RWPE1 (cell line): ENCODE data around the gene WDR53.
"Not testable (repeated sequence)": the region's sequence is repeated elsewhere in the genome, so short reads cannot be mapped to it uniquely, and the experiment has no call there.

Experiments
- CTCF ChIA-PET: fragments of 350-600 bp; sonication (Branson Sonifier 250); formaldehyde crosslinking; extraction: SDS; loops from one replicate; lab custom pipeline; 2021; lab: Yijun Ruan, JAX
- POLR2A ChIA-PET: fragments of 400-600 bp; formaldehyde crosslinking; extraction: SDS; loops from one replicate; lab custom pipeline; 2020; ENCODE audit warnings: antibody characterized with exemption; ENCODE audit not compliant: low non-redundant PET; lab: Yijun Ruan, JAX
- DNase-seq: peaks from one replicate; pipeline ENCODE4 v3.0.0; 2012; ENCODE audit warnings: low spot score
- H3K27ac ChIP-seq: fragments of 450-650 bp; 2 replicates; pipeline ENCODE4 v1.5.1; 2017
- TF ChIP-seq, protein P1 (sequence below): fragments of 450-650 bp; conservative IDR thresholded peaks from 2 replicates; pipeline ENCODE4 v1.5.1; 2017; ENCODE audit warnings: low read depth, mild to moderate bottlenecking

The WDR53 gene

DNA sequence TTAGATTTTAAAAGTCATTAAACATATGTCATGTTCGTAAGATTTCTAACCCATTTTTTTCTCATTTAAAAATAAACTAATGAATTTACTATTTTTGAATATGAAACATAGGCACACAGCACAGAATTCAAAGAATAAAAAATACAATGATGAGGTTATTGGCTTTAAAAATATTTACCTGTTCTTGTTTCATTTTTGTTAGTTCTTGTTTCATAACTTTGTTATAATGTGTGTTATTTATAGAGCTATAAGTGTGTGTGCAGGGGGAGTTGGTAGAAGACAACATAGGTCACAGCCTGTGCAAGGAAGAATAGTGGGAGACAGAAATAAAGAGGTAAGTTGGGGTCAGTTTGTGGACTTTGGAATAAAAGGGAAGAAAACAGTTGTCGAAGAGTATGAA lies 40.3 kb upstream of the WDR53 start:
- TF ChIP-seq, protein P1, sequence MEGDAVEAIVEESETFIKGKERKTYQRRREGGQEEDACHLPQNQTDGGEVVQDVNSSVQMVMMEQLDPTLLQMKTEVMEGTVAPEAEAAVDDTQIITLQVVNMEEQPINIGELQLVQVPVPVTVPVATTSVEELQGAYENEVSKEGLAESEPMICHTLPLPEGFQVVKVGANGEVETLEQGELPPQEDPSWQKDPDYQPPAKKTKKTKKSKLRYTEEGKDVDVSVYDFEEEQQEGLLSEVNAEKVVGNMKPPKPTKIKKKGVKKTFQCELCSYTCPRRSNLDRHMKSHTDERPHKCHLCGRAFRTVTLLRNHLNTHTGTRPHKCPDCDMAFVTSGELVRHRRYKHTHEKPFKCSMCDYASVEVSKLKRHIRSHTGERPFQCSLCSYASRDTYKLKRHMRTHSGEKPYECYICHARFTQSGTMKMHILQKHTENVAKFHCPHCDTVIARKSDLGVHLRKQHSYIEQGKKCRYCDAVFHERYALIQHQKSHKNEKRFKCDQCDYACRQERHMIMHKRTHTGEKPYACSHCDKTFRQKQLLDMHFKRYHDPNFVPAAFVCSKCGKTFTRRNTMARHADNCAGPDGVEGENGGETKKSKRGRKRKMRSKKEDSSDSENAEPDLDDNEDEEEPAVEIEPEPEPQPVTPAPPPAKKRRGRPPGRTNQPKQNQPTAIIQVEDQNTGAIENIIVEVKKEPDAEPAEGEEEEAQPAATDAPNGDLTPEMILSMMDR: no peak
- ChIA-PET POLR2A (no interaction called here), CTCF (interaction anchor here (0.6 to 3.1 kb wide), 10 partner anchors 30 to 361 kb away, joined by 3 to 41 read pairs (median 4); no protein-coding TSS in a partner anchor)
- no peak for DNase-seq
- H3K27ac ChIP-seq: no peak overlapping the region

DNA sequence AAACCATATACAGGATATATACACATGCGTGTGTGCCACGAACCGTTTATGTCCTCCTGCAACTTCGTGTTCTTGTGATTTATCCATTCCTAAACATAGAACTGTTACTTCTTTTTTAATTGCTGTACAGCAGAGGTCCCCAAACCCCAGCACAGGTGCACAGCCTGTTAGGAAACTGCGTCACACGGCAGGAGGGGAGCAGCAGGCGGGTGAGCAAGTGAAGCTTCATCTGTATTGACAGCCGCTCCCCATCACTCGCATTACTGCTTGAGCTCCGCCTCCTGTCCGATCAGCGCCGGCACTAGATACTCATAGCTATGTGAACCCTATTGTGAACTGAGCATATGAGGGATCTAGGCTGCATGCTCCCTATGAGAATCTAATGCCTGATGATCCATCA lies 36.2 kb upstream of the WDR53 start:
- CTCF ChIA-PET: interaction anchor here (0.6 to 0.7 kb wide), 3 partner anchors 103 to 479 kb away, joined by 3 read pairs; no protein-coding TSS in a partner anchor
- H3K27ac ChIP-seq: no peak overlapping the region
- POLR2A ChIA-PET: no interaction called here
- DNase-seq: no peak
- TF ChIP-seq, protein P1: no peak

DNA sequence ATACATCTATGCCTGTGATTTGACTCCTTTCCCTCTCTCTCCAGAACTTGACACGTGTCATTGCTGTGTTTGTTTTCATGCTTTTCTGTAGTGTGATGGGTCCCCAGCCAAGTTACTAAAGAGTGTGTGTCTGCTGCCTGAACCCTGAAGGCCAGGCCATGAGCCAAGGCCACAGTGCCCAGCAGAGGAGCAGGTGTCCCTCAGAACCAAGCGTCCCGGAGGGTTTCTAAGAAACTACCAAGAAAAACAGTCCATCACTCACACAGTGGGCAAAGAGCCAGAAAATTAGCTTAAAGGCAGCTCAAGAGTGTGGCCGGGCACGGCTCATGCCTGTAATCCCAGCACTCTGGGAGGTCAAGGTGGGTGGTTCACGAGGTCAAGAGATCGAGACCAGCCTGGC lies 35.3 kb upstream of the WDR53 start:
- ChIA-PET CTCF (no interaction called here), POLR2A (no interaction called here)
- no peak overlapping the region for H3K27ac ChIP-seq
- DNase-seq: no peak
- TF ChIP-seq, protein P1: no peak

DNA sequence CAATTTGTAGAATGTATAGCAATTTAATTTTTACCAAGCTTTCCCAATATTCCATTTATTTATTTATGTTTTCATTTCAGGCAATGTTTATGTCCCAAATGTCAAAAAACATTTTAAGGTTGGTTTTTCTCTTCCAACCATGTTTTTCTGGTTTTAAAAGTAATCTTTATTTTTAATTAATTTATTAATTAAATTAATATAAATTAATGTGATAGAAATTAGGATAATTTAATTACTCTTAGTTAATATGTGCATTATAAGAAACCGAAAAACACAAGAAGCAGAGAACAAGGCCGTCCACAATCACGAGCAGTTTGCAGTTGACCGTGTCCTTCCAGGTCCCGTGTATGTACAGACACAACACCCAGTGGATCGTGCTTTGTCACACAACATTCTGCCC lies 34.3 kb upstream of the WDR53 start:
- TF ChIP-seq, protein P1: no peak
- no peak for DNase-seq
- ChIA-PET POLR2A (no interaction called here), CTCF (no interaction called here)
- no peak overlapping the region for H3K27ac ChIP-seq

DNA sequence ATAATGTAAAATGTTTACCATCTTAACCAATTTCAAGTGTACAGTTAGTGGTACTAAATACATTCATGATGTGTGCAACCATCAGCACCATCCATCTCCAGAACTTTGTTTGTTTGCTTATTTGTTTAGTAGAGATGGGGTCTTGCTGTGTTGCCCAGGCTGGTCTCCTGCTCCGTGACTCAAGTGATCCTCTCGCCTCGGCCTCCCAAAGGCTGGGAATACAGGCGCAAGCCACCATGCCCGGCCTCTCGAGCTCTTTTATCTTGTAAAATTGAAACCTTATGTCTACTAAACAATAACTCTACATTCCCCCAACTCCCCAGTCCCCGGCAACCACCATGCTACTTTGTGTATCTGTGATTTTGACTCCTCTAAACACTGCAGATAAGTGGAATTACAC lies 32.0 kb upstream of the WDR53 start:
- TF ChIP-seq, protein P1: no peak
- CTCF ChIA-PET: interaction anchor here (0.6 kb wide), 1 partner anchor 73 kb away, joined by 5 read pairs; no protein-coding TSS in a partner anchor
- POLR2A ChIA-PET: no interaction called here

DNA sequence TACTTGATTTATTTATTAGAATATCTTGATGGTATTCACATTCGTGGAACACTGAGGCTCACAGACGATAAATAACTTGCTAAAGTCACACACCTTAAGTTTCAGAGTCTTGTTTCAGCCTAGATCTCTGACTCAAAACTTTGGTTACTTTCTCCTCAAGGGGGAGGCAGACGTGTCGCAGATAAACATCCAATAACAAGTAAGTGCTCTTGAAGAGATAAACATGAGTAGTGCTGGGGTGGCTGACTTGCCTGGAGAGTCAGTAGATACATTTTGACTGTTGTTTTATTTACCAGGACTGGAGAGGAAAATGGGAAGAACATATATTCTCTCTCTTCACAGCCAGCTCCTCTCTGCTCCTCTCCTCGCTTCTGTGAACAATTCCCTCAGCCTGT lies 31.4 kb upstream of the WDR53 start:
- ChIA-PET CTCF (interaction anchor here (0.6 kb wide), 1 partner anchor 73 kb away, joined by 5 read pairs; no protein-coding TSS in a partner anchor), POLR2A (no interaction called here)
- no peak overlapping the region for H3K27ac ChIP-seq
- TF ChIP-seq, protein P1: no peak
- no peak for DNase-seq

More for the DNA sequence above, 32.0 kb upstream of the WDR53 start:
- no peak overlapping the region for H3K27ac ChIP-seq
- DNase-seq: no peak

DNA sequence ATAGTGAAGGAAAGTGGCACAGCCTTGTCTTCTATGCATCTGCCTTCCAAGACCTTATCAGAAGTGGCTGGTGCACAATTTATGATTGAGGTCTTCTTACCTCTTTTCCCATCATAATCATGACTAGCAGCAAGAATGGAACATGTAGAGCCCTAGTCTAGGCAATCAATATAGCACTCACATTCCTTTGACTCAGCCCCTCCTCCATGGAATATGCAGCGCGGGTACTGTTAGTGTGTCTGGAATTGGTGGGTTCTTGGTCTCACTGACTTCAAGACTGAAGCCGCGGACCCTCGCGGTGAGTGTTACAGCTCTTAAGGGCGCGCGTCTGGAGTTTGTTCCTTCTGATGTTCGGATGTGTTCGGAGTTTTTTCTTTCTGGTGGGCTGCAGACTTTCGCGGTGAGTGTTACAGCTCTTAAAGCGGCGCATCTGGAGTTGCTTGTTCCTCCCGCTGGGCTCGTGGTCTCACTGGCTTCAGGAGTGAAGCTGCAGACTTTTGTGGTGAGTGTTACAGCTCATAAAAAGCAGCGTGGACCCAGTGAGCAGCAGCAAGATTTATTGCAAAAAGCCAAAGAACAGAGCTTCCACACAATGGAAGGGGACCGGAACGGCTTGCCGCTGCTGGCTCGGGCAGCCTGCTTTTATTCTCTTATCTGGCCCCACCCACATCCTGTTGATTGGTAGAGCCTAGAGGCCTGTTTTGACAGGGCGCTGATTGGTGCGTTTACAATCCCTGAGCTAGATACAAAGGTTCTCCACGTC lies 29.8 kb upstream of the WDR53 start:
- DNase-seq, H3K27ac ChIP-seq: not testable (repeated sequence)
- ChIA-PET CTCF (interaction anchor here (0.6 to 0.7 kb wide), 2 partner anchors 35 to 1656 kb away, joined by 3 to 4 read pairs; no protein-coding TSS in a partner anchor), POLR2A (interaction anchor here (0.6 kb wide), 1 partner anchor 394 kb away, joined by 4 read pairs; no protein-coding TSS in a partner anchor)
